Ishikawa (cell line): ENCODE results near the gene C1orf198.

ENCODE experiments used
- CEBPB ChIP-seq: IDR thresholded peaks from 2 replicates; pipeline ENCODE4 v1.6.1; 2012
- CREB1 ChIP-seq: IDR thresholded peaks from 2 replicates; pipeline ENCODE4 v1.6.1; 2012; ENCODE audit warnings: low read depth
- EGR1 ChIP-seq: IDR thresholded peaks from 2 replicates; pipeline ENCODE4 v1.6.1; 2012
- EP300 ChIP-seq: IDR thresholded peaks from 2 replicates; pipeline ENCODE4 v1.6.1; 2012; ENCODE audit warnings: borderline replicate concordance
- FOXM1 ChIP-seq: IDR thresholded peaks from 2 replicates; pipeline ENCODE4 v1.6.1; 2012; ENCODE audit warnings: low read depth, borderline replicate concordance
- NFIC ChIP-seq: IDR thresholded peaks from 2 replicates; pipeline ENCODE4 v1.6.1; 2012
- RAD21 ChIP-seq: IDR thresholded peaks from 2 replicates; pipeline ENCODE4 v1.6.1; 2012; ENCODE audit warnings: low read depth
- REST ChIP-seq: IDR thresholded peaks from 2 replicates; pipeline ENCODE4 v1.6.1; 2012; ENCODE audit warnings: low read depth, mild to moderate bottlenecking
- TAF1 ChIP-seq: IDR thresholded peaks from 2 replicates; pipeline ENCODE4 v1.6.1; 2012; ENCODE audit warnings: low read depth, mild to moderate bottlenecking
- TCF12 ChIP-seq: IDR thresholded peaks from 2 replicates; pipeline ENCODE4 v1.6.1; 2012; ENCODE audit warnings: low read depth
- TEAD4 ChIP-seq: IDR thresholded peaks from 2 replicates; pipeline ENCODE4 v1.6.1; 2012
- YY1 ChIP-seq: IDR thresholded peaks from 2 replicates; pipeline ENCODE4 v1.6.1; 2012; ENCODE audit warnings: low read depth
- ZBTB7A ChIP-seq: IDR thresholded peaks from 2 replicates; pipeline ENCODE4 v1.6.1; 2012; ENCODE audit warnings: low read depth
- TF ChIP-seq, protein P1 (sequence below): IDR thresholded peaks from 2 replicates; pipeline ENCODE4 v1.6.1; 2012
- TF ChIP-seq, protein P2 (sequence below): IDR thresholded peaks from 2 replicates; pipeline ENCODE4 v1.6.1; 2012

The C1orf198 gene

GRCh38 chr1:230877924-230878590 is 9.7 kb upstream of the C1orf198 start:
- TF ChIP-seq TEAD4 (no peak), TCF12 (no peak), FOXM1 (no peak), NFIC (no peak), TAF1 (no peak), REST (no peak), RAD21 (no peak), ZBTB7A (no peak), CEBPB (no peak), YY1 (no peak), CREB1 (no peak), EGR1 (no peak), EP300 (no peak)
- TF ChIP-seq, protein P1, sequence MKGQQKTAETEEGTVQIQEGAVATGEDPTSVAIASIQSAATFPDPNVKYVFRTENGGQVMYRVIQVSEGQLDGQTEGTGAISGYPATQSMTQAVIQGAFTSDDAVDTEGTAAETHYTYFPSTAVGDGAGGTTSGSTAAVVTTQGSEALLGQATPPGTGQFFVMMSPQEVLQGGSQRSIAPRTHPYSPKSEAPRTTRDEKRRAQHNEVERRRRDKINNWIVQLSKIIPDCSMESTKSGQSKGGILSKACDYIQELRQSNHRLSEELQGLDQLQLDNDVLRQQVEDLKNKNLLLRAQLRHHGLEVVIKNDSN, result no peak
- TF ChIP-seq, protein P2, sequence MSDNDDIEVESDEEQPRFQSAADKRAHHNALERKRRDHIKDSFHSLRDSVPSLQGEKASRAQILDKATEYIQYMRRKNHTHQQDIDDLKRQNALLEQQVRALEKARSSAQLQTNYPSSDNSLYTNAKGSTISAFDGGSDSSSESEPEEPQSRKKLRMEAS, result no peak

DNA sequence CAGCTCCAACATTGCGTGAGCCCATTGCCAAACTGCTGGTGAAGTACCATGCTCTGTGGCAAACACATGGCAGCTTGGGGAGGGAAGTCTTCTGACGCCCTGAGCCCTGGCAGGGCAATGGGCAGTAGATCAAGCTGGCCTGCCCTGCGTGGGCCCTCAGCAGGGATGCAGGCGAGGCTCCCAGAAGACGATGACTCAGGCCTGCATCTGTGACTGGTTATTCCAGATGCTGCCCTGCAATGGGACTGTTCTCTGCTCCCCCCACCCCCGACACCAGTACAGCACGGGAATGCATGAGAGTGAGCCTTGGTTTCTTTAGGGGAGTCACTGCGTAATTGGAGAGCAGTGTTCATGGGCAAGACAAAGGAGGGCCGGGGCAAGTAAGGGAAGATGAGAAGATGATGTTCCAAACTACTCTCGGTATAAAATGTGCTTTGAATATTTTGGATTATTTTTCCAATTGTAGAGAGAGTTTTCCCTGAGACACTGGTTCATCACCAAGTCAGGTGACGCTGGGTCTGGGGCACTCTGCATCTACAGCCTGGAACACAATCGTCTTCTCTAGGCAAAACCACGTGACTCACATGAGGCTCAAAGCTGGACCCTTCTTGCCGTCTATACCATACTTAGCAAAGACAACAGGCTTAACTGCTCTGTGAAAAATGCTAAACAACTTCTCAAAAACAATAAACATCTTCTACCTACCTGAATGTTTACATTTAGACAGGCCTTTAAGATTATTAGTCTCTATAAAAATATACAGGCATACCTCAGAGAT is 9.0 kb upstream of the C1orf198 start:
- TF ChIP-seq, protein P1, result no peak
- TF ChIP-seq YY1 (no peak), EP300 (no peak), TAF1 (no peak), CEBPB (no peak), TCF12 (no peak), REST (no peak), ZBTB7A (no peak), NFIC (no peak), FOXM1 (no peak), CREB1 (no peak), EGR1 (no peak), TEAD4 (no peak), RAD21 (no peak)
- TF ChIP-seq, protein P2, result no peak

GRCh38 chr1:230876660-230877059 is 8.3 kb upstream of the C1orf198 start:
- TF ChIP-seq CEBPB, result no peak
- TF ChIP-seq YY1, result no peak
- TF ChIP-seq EP300, result no peak
- TF ChIP-seq, protein P2, result no peak
- no peak for TF ChIP-seq ZBTB7A
- TF ChIP-seq TEAD4, result no peak
- TF ChIP-seq TAF1, result no peak
- TF ChIP-seq FOXM1, result no peak
- no peak for TF ChIP-seq EGR1
- TF ChIP-seq RAD21, result no peak
- TF ChIP-seq, protein P1, result no peak
- TF ChIP-seq NFIC, result no peak
- no peak for TF ChIP-seq CREB1
- TF ChIP-seq REST, result no peak
- no peak for TF ChIP-seq TCF12
